Body of pancreas (tissue), 4 donors: ENCODE data around the gene ABCG1. TPM values are rescaled to one million over a fixed set of nuclear protein-coding genes. Genes with fewer than 3 reads are reported as not detected.

Experiments used
- ATAC-seq: fragments of 150-250 bp; one replicate; pipeline ENCODE4 v1.9.1; 2016
- DNase-seq, 4 donors: peaks; one replicate each; pipeline ENCODE4 v3.0.0-alpha.2; 2019
- H3K27ac ChIP-seq, 4 donors: fragments of 200-600 bp; sonication (generic); 1 replicate in 3 of 4; 2 replicates in 1 of 4; pipeline versions ENCODE4 v1.5.1 to v1.6.1; 2016 to 2019; ENCODE audit warnings: mild to moderate bottlenecking in 1 of 4, mixed read lengths in 1 of 4, moderate library complexity in 1 of 4
- H3K27me3 ChIP-seq, 2 donors: fragments of 200-600 bp; sonication (generic); one replicate each; pipeline ENCODE4 v1.6.0; 2016; ENCODE audit warnings: mild to moderate bottlenecking in 1 of 2
- H3K36me3 ChIP-seq, 2 donors: fragments of 200-600 bp; sonication (generic); replicated peaks in 1 of 2; 2 replicates each; pipeline ENCODE4 v1.5.1; 2016; ENCODE audit warnings: low read depth in 2 of 2; ENCODE audit not compliant: insufficient read depth in 1 of 2
- H3K4me1 ChIP-seq: fragments of 200-600 bp; sonication (generic); one replicate; pipeline ENCODE4 v1.6.0; 2016
- H3K4me3 ChIP-seq, 2 donors: fragments of 200-600 bp; sonication (generic); 1 replicate in 1 of 2; 2 replicates in 1 of 2; pipeline ENCODE4 v1.5.1; 2016 to 2019
- H3K9me3 ChIP-seq, 3 donors: fragments of 200-600 bp; sonication (generic); 1 replicate in 2 of 3; 2 replicates in 1 of 3; pipeline ENCODE4 v1.5.1; 2016
- CTCF ChIP-seq, 7 experiments: fragments of 450-650 bp in 4 of 7; fragments of 200-600 bp in 3 of 7; sonication (generic) in 3 of 7; IDR thresholded peaks; one replicate each; pipeline ENCODE4 v1.5.1; 2016 to 2019; ENCODE audit warnings: antibody characterized with exemption in 7 of 7
- POLR2A ChIP-seq, 3 donors: fragments of 450-650 bp; IDR thresholded peaks; one replicate each; pipeline ENCODE4 v1.6.1; 2016; ENCODE audit warnings: antibody characterized with exemption in 3 of 3, mild to moderate bottlenecking in 2 of 3
- WGBS, 2 donors: methylation state at CpG; one replicate each; pipeline ENCODE4 v1.1.5; 2017; 5-methylcytosine and 5-hydroxymethylcytosine counted together
- intact Hi-C: fragments of 100-400 bp; cut with DNase I; formaldehyde crosslinking; loops from one replicate; pipeline ENCODE4 v1.15.1; 2023
- total RNA-seq, 2 donors: library from RNA; depleted of rRNA; stranded (reverse); fragments of >200 nt; gene quantifications; one replicate each; pipeline ENCODE4 v1.1.0, GENCODE V29; 2016

ABCG1 gene
- total RNA-seq, 2 donors from 2014 or later, result 7.5 to 7.6 TPM

- ATAC-seq, result no peak
- intact Hi-C loops, result no loop called here
- Histone ChIP-seq H3K27me3 (no peaks in the 10 kb centered on the region), H3K9me3 (no peaks in the 10 kb centered on the region), H3K4me3 (no peak overlapping the region), H3K27ac (no peak overlapping the region), H3K36me3 (no peaks in the 10 kb centered on the region), H3K4me1 (peaks cover 12% of the 10 kb centered on the region)
- WGBS, 2 donors, result 70 to 89% methylated on average over 4 to 11 of the region's 11 CpGs
- DNase-seq, result peak in 1 of 4 donors; percentile 4
- TF ChIP-seq CTCF (IDR thresholded peaks at IDR 0.05) (no peak), POLR2A (IDR thresholded peaks at IDR 0.05) (no peak)
These were observed 17.3 kb upstream of the ABCG1 start for GRCh38 chr21:42201615-42202161.

- Histone ChIP-seq H3K4me1 (peaks cover 12% of the 10 kb centered on the region), H3K27me3 (no peaks in the 10 kb centered on the region), H3K9me3 (no peaks in the 10 kb centered on the region), H3K36me3 (no peaks in the 10 kb centered on the region), H3K4me3 (no peak overlapping the region), H3K27ac (no peak overlapping the region)
- ATAC-seq, result no peak
- TF ChIP-seq POLR2A (IDR thresholded peaks at IDR 0.05), result no peak
- no peak for TF ChIP-seq CTCF (IDR thresholded peaks at IDR 0.05)
- no peak for DNase-seq
- 69 to 87% methylated on average over 10 of the region's 10 CpGs for WGBS, 2 donors
- intact Hi-C loops, result no loop called here
These were observed 16.6 kb upstream of the ABCG1 start for GRCh38 chr21:42202321-42202720.

GRCh38 chr21:42203321-42203720 is 15.6 kb upstream of the ABCG1 start:
- no peak overlapping the region for H3K4me3 ChIP-seq
- DNase-seq (no peak), ATAC-seq (no peak)
- TF ChIP-seq POLR2A (IDR thresholded peaks at IDR 0.05), result no peak
- no peak for TF ChIP-seq CTCF (IDR thresholded peaks at IDR 0.05)
- intact Hi-C loops, result no loop called here
- peaks cover 12% of the 10 kb centered on the region for H3K4me1 ChIP-seq
- no peaks in the 10 kb centered on the region for H3K27me3 ChIP-seq
- H3K9me3 ChIP-seq, result no peaks in the 10 kb centered on the region
- H3K27ac ChIP-seq, result no peak overlapping the region
- no peaks in the 10 kb centered on the region for H3K36me3 ChIP-seq
- WGBS, 2 donors, result 68 to 69% methylated on average over 5 of the region's 5 CpGs

- intact Hi-C loops, result no loop called here
- ATAC-seq, result no peak
- 51 to 57% methylated on average over 1 of the region's 1 CpG for WGBS, 2 donors
- no peak overlapping the region for H3K4me3 ChIP-seq
- H3K27me3 ChIP-seq, result no peaks in the 10 kb centered on the region
- H3K4me1 ChIP-seq, result peaks cover 7% of the 10 kb centered on the region
- no peak for DNase-seq
- no peaks in the 10 kb centered on the region for H3K9me3 ChIP-seq
- no peak for TF ChIP-seq CTCF (IDR thresholded peaks at IDR 0.05)
- TF ChIP-seq POLR2A (IDR thresholded peaks at IDR 0.05), result no peak
- H3K27ac ChIP-seq, result no peak overlapping the region
- no peaks in the 10 kb centered on the region for H3K36me3 ChIP-seq
These were observed 15.0 kb upstream of the ABCG1 start for GRCh38 chr21:42203936-42204335.

- Histone ChIP-seq H3K27me3 (no peaks in the 10 kb centered on the region), H3K9me3 (no peaks in the 10 kb centered on the region), H3K4me1 (no peaks in the 10 kb centered on the region), H3K4me3 (no peak overlapping the region), H3K36me3 (no peaks in the 10 kb centered on the region), H3K27ac (no peak overlapping the region)
- intact Hi-C loops, result no loop called here
- ATAC-seq, result no peak
- 89 to 90% methylated on average over 2 of the region's 2 CpGs for WGBS, 2 donors
- DNase-seq, result peak in 1 of 4 donors; percentile 1
- TF ChIP-seq POLR2A (IDR thresholded peaks at IDR 0.05), result no peak
- TF ChIP-seq CTCF (IDR thresholded peaks at IDR 0.05), result no peak
These were observed 11.5 kb upstream of the ABCG1 start for GRCh38 chr21:42207426-42207825.
